HepG2 (cell line): Measurements from ENCODE around the gene NOC4L. TPM values are rescaled to one million over a fixed set of nuclear protein-coding genes. Genes with fewer than 3 reads are reported as not detected.
A peak's percentile ranks its signal among the peaks of the same experiment; 100 is the strongest.

Source experiments
- ATAC-seq: fragments of 200-7000 bp; cut with Tn5 transposase; 3 replicates; pipeline ENCODE4 v1.9.1; 2020; ENCODE audit warnings: mild to moderate bottlenecking, moderate library complexity
- BruUV-seq: library from RNA; stranded (reverse); fragments of 400-500 nt; replicated peaks from 2 replicates; lab custom pipeline; 2021; lab: Mats Ljungman, UMichigan
- CTCF ChIA-PET: fragments of 300-600 bp; formaldehyde crosslinking; extraction: SDS; loops from one replicate; lab custom pipeline; 2021; ENCODE audit warnings: low total read pairs, inconsistent platforms, low intra/inter-chr PET ratio; lab: Yijun Ruan, JAX
- POLR2A ChIA-PET: fragments of 350-600 bp; sonication (Branson Sonifier 250); formaldehyde crosslinking; loops from one replicate; lab custom pipeline; 2020; ENCODE audit warnings: antibody characterized with exemption, inconsistent platforms; lab: Yijun Ruan, JAX
- DNase-seq: peaks from one replicate; pipeline ENCODE4 v3.0.0-alpha.2; 2015; ENCODE audit warnings: low spot score
- FAIRE-seq: peaks from 3 replicates; lab custom pipeline; 2011; peaks lifted over from hg19 to GRCh38; lab: Jason Lieb, UNC
- H2AFZ ChIP-seq: one replicate; pipeline ENCODE4 v1.6.1; 2011; ENCODE audit warnings: low read length, inconsistent platforms
- H3K27ac ChIP-seq: fragments of 300-600 bp; 3 replicates; pipeline ENCODE4 v1.8.0; 2011; ENCODE audit warnings: mixed run types, mild to moderate bottlenecking, mixed read lengths, low read length, inconsistent platforms; ENCODE audit not compliant: insufficient read depth; ENCODE audit errors: extremely low read length
- H3K27me3 ChIP-seq, 2 experiments: fragments of 200-600 bp in 1 of 2; 2 replicates in 1 of 2; 3 replicates in 1 of 2; pipeline versions ENCODE4 v1.6.0 to v1.8.0; 2011; ENCODE audit warnings: low read length in 2 of 2, mild to moderate bottlenecking in 2 of 2, moderate library complexity in 2 of 2, inconsistent platforms in 1 of 2; ENCODE audit not compliant: insufficient read depth in 2 of 2, control insufficient read depth in 1 of 2
- H3K36me3 ChIP-seq, 2 experiments: fragments of 200-600 bp in 1 of 2; replicated peaks in 1 of 2; 2 replicates in 1 of 2; 3 replicates in 1 of 2; pipeline versions ENCODE4 v1.5.1 to v1.8.0; 2011; ENCODE audit warnings: low read length in 2 of 2, inconsistent platforms in 1 of 2; ENCODE audit not compliant: insufficient read depth in 2 of 2, control insufficient read depth in 1 of 2
- H3K4me1 ChIP-seq: 2 replicates; pipeline ENCODE4 v1.5.1; 2012; ENCODE audit warnings: low read length, inconsistent platforms; ENCODE audit not compliant: insufficient read depth
- H3K4me2 ChIP-seq: 2 replicates; pipeline ENCODE4 v1.6.0; 2011; ENCODE audit warnings: low read depth, low read length, inconsistent platforms
- H3K4me3 ChIP-seq, 3 experiments: fragments of 200-600 bp in 1 of 3; sonication (generic), shearing (Covaris generic) in 1 of 3; replicated peaks in 1 of 3; 2 replicates each; pipeline ENCODE4 v1.5.1; 2011 to 2016; ENCODE audit warnings: low read length in 3 of 3, inconsistent platforms in 2 of 3, low read depth in 2 of 3, mild to moderate bottlenecking in 2 of 3, control low read depth in 1 of 3, mixed read lengths in 1 of 3; ENCODE audit not compliant: insufficient read depth in 1 of 3
- H3K79me2 ChIP-seq: one replicate; pipeline ENCODE4 v1.6.1; 2011; ENCODE audit warnings: low read length, inconsistent platforms; ENCODE audit not compliant: insufficient read depth
- H3K9ac ChIP-seq: 2 replicates; pipeline ENCODE4 v1.6.0; 2011; ENCODE audit warnings: mild to moderate bottlenecking, low read depth, low read length, inconsistent platforms; ENCODE audit not compliant: insufficient read depth
- H3K9me3 ChIP-seq: 2 replicates; pipeline ENCODE4 v1.5.1; 2012; ENCODE audit warnings: mild to moderate bottlenecking, low read length
- H4K20me1 ChIP-seq: 2 replicates; pipeline ENCODE4 v1.6.0; 2011; ENCODE audit warnings: inconsistent platforms, mild to moderate bottlenecking, low read length, moderate library complexity; ENCODE audit not compliant: insufficient read depth
- EZH2 ChIP-seq: conservative IDR thresholded peaks from 2 replicates; pipeline ENCODE4 v1.6.1; 2012; ENCODE audit warnings: mild to moderate bottlenecking, low read depth, low read length, moderate library complexity
- ZNF468 ChIP-seq: sonication (generic); formaldehyde crosslinking; IDR thresholded peaks from 2 replicates; pipeline ENCODE4 v1.8.0; 2022; ENCODE audit warnings: mild to moderate bottlenecking, moderate library complexity, missing genetic modification reagents
- ZNF646 ChIP-seq: sonication (generic); formaldehyde crosslinking; IDR thresholded peaks from 2 replicates; pipeline ENCODE4 v1.9.0; 2021; ENCODE audit warnings: mild to moderate bottlenecking, missing genetic modification reagents
- WGBS: methylation state at CpG from one replicate; pipeline ENCODE4 v1.1.6; 2017; ENCODE audit warnings: low lambda C conversion rate; 5-methylcytosine and 5-hydroxymethylcytosine counted together
- in situ Hi-C: cut with HindIII; loops from 2 replicates; pipeline ENCODE4 v1.10.0; 2017; ENCODE audit warnings: low pct_unique_long_range_greater_than_20kb; ENCODE audit not compliant: extremely low pct_ligation_motif_present
- intact Hi-C: fragments of 100-400 bp; cut with micrococcal nuclease; formaldehyde crosslinking; loops from one replicate; pipeline ENCODE4 v1.10.0; 2022; ENCODE audit not compliant: unreplicated experiment
- polyA plus RNA-seq, 8 experiments: library from polyadenylated mRNA; depleted of rRNA in 3 of 8; stranded (reverse) in 7 of 8; unstranded in 1 of 8; fragments of >200 nt; fragmentation: Illumina TruSeq in 4 of 8; extraction: Trizol in 4 of 8; gene quantifications; 2 replicates each; pipeline versions ENCODE4 v1.2.1 to v1.2.3, GENCODE V29; 2011 to 2016; ENCODE audit warnings: low read depth in 4 of 8, missing spikeins in 1 of 8, mixed read lengths in 1 of 8; ENCODE audit not compliant: insufficient read depth in 1 of 8
- total RNA-seq, 5 experiments: library from RNA; depleted of rRNA; stranded (reverse); fragments of >200 nt; fragmentation: Illumina TruSeq; extraction: Trizol; gene quantifications; 2 replicates each; pipeline ENCODE4 v1.2.3, GENCODE V29; 2016; ENCODE audit warnings: low read depth in 1 of 5

Gene NOC4L
- total and polyA plus RNA-seq, 2 of the 13 experiments (the other 11 are each of a cell fraction or from before 2014, with no cell fraction given): 4.3 to 14.6 TPM

GRCh38 chr12:132180648-132181546, 36.6 kb downstream of the NOC4L start:
- FAIRE-seq: no peak

More at GRCh38 chr12:132180648-132181546, 36.6 kb downstream of the NOC4L start:
- H3K9me3 ChIP-seq: no peaks in the 10 kb centered on the region
- in situ Hi-C loops: no loop called here
- no peak for ATAC-seq
- TF ChIP-seq ZNF468: no peak
- TF ChIP-seq EZH2: 0 out of 2 replicates have a peak, but pooled peaks have one; percentile 29
- peak; percentile 87 for TF ChIP-seq ZNF646 (CRISPR knock-in tag)
- TF ChIP-seq, all 625 proteins: peak for 2
- Histone ChIP-seq H3K9ac (no peak overlapping the region), H3K27ac (no peak overlapping the region), H4K20me1 (no peaks in the 10 kb centered on the region; the same call in 1 of the 2 replicates), H3K36me3 (no peaks in the 10 kb centered on the region), H3K4me3 (no peak overlapping the region), H3K27me3 (peaks cover 12 to 79% of the 10 kb centered on the region in 2 experiments), H3K4me2 (no peak overlapping the region), H3K4me1 (no peaks in the 10 kb centered on the region), H3K79me2 (no peaks in the 10 kb centered on the region), H2AFZ (no peak overlapping the region)
- 35% methylated on average over 17 of the region's 30 CpGs for WGBS
- ChIA-PET POLR2A (no interaction called here), CTCF (no interaction called here)
- DNase-seq: no peak
- BruUV-seq: no TSS peak
- intact Hi-C loops: no loop called here
